Left cardiac atrium (tissue), 4 donors: ENCODE results near the gene CDH11. TPM values are rescaled to one million over a fixed set of nuclear protein-coding genes. Genes with fewer than 3 reads are reported as not detected.

ENCODE experiments used
- ATAC-seq, 2 donors: fragments of 200-7000 bp; cut with Tn5 transposase; one replicate each; pipeline ENCODE4 v1.9.1; 2020; ENCODE audit warnings: mild to moderate bottlenecking in 2 of 2, moderate library complexity in 2 of 2
- DNase-seq: peaks from one replicate; pipeline ENCODE4 v3.0.0-alpha.2; 2020
- intact Hi-C, 2 donors: fragments of 100-400 bp; cut with DNase I; formaldehyde crosslinking; loops; one replicate each; pipeline versions ENCODE4 v1.14.1 to v1.15.1; 2022 to 2023
- total RNA-seq, 2 donors: library from RNA; stranded (reverse); fragmentation: NEBNext Ultra II Directional; extraction: Animal tissue kit (Norgen Biotek cat#: 25700); gene quantifications; one replicate each; pipeline ENCODE4 v1.2.1, GENCODE V29; 2021
- donor health status: DM: no; HTN: yes; CAD: no.
- donor health status: DM: no; HTN: yes; CAD: no; lungs with severe emphysema.
- donor health status: DM: yes; HTN: yes; CAD: no.
- donor health status: Dilated cardiomyopathy.

The CDH11 gene
- total RNA-seq, 2 donors from 2014 or later: 12.8 to 48.7 TPM

DNA sequence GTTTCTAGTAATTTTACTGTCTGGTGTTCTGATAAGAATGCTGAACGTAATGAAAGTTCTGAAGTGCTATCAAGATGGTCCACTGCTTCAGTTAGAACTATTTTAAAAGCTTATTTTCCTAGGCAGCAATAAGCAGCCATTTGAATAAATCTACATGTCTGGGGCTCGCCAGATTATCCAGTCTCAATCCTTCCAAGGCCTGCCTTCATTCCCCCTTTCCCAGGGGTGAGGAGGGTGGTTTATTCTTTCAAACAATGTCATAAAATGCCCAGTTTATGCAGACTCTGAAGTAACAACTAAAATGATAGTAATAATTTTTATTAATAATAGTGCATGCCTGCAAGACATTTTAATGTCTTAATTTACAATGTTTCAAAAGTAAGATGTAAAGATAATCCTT is 2.4 kb downstream of the CDH11 start:
- intact Hi-C loops: loop anchor here in 1 of 2 donors (5.0 to 10.0 kb wide), 3 partner anchors 135 to 1655 kb away; no protein-coding TSS in a partner anchor
- ATAC-seq: no peak
- no peak for DNase-seq

DNA sequence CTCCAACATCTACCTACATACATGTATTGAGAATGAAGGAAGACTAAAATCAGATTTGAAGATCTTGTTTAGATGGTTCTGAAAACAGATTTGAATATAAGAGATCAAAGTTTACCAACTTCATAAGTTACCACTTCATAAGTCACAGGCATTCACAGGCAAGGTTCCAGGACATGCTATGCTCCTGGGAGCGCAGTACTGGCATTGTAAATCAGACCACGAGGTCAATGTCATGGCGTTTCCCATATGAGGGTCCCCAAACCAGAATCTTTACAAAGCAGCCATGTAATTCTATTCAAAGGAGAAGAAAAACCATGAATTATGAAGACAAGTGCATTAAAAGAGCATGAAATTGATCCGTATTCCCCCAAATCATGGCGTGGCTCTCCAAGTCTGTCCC is 3.0 kb downstream of the CDH11 start:
- DNase-seq (no peak), ATAC-seq (no peak)
- intact Hi-C loops: loop anchor here in 1 of 2 donors (5.0 to 10.0 kb wide), 3 partner anchors 134 to 1654 kb away; no protein-coding TSS in a partner anchor

GRCh38 chr16:65117811-65118448 is 3.9 kb downstream of the CDH11 start:
- ATAC-seq (peak; percentile 13 to 38), DNase-seq (peak; percentile 69)
- intact Hi-C loops: loop anchor here in 1 of 2 donors (5.0 to 10.0 kb wide), 3 partner anchors 133 to 1653 kb away; no protein-coding TSS in a partner anchor

- intact Hi-C loops: loop anchor here in 1 of 2 donors (5.0 to 10.0 kb wide), 3 partner anchors 132 to 1652 kb away; no protein-coding TSS in a partner anchor
- ATAC-seq (no peak), DNase-seq (no peak)
These were observed 4.9 kb downstream of the CDH11 start for GRCh38 chr16:65116818-65117430.

DNA sequence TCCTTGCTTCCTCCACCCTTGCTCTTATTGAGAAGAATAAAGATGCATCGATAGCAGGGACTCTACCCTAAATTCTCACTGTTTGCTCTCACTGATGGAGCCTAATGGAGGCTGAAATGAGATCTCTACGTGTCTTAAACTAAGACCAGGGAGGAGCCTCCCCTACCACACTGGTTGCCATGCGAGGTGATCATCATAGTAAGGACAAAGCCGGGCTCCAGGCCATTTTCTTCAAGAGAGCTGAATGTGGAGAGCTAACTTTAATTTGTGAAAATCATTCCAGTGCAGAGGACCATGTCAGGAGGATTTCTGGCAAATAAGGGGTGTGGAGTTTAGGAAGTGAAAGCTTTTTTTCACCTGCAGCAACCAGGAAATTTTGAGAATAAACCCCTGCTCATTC is 5.6 kb downstream of the CDH11 start:
- DNase-seq: no peak
- intact Hi-C loops: loop anchor here in 1 of 2 donors (5.0 to 10.0 kb wide), 3 partner anchors 131 to 1651 kb away; no protein-coding TSS in a partner anchor
- ATAC-seq: no peak

DNA sequence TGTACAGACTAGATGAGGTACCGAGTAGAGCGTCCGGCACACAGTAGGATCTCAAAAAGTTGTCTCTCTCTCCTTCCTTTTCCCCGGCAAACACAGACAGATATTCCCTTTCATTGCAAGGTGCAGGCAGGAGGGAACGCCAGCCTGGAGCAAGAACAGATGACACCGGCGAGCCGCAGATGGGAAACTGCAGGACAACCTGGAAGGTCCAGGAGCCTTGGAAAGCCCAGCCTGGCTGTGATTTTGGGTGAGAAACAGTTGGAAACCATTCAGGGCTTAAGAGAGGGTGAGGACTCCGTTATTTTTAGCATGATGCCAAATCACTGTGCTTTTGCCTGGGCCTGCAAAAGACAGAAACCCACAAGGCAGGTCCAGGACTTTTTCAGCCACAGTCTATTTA is 7.3 kb downstream of the CDH11 start:
- intact Hi-C loops: loop anchor here in 1 of 2 donors (10.0 kb wide), 2 partner anchors 130 to 1650 kb away; no protein-coding TSS in a partner anchor
- ATAC-seq (no peak), DNase-seq (no peak)

GRCh38 chr16:65113441-65113840 is 8.4 kb downstream of the CDH11 start:
- DNase-seq (no peak), ATAC-seq (no peak)
- intact Hi-C loops: loop anchor here in 1 of 2 donors (10.0 kb wide), 2 partner anchors 129 to 1649 kb away; no protein-coding TSS in a partner anchor

DNA sequence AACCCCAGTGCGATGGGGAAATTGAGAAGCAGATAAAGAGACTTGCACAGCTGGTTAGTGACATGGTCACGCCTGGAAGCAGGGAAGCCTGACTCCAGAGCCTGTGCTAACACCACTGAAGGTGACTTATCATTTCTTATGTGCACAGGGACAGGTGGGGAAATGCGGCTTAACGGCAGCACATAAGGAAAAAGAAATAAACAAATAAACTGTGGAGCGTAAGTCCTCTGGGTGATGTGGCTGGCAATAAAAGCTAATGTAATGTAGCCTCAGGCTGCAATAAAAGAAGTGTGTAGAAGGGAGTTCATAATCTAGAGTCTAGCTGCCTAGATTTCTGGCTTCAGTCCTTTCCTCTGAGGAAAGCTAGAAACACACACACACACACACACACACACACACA is 10.6 kb downstream of the CDH11 start:
- DNase-seq: no peak
- ATAC-seq: no peak
- intact Hi-C loops: loop anchor here in 1 of 2 donors (10.0 kb wide), 2 partner anchors 127 to 1647 kb away; no protein-coding TSS in a partner anchor

DNA sequence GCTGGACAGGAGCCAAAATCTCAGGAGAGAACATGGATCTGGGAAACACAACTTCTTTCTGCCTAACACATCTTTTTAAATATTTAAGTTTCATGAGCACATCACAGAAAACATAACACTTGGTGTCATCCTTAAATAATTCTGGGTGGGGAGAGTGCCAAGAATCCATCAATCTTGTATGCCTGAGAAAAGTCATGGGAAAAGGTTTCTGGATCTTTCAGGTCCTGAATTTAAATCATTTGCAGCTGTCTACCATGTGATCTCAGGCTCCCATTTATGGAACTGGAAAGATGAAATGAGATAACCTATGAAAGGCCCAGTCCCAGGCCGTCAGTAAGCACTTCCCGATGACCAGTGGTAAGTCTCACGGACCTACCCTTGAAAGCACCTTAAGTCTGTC is 15.1 kb downstream of the CDH11 start:
- intact Hi-C loops: no loop called here
- DNase-seq: no peak
- no peak for ATAC-seq

DNA sequence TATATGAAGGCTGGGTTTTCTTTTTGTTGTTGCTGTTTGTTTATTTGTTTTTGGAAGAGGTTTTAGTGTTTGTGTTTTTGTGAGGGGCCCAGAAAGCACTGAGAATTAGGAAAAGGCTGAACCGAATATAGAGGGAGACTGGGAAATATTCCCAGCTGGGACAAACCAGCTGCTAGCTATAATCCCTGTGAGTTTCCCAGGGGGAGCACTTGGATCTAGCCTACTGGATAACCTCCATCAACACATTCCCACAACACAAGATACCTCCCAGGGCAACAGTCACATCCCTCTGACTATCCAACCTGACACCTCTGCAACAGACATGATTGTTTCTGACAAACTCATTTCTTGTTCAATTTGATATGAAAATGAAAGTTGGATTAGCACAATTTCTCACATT is 16.7 kb downstream of the CDH11 start:
- DNase-seq (no peak), ATAC-seq (no peak)
- intact Hi-C loops: no loop called here

DNA sequence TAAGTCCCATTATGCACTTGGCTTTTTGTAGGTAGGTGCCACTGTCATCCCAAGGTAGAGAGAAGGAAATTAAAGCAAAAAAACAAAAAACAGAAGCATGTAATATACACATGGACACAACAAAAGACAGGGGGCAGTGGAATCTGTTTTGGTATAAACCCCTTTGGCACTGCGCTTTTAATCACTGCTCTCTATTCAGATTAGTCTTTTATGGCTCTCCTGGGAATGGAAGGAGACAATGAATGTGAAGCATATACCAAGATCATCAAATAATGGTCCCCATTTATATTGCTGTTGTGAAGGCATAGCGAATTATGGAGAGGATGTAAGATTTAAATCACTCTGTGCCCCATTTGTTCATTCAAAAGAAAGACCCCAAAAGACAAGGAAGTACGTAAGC is 17.4 kb downstream of the CDH11 start:
- DNase-seq (no peak), ATAC-seq (no peak)
- intact Hi-C loops: no loop called here

DNA sequence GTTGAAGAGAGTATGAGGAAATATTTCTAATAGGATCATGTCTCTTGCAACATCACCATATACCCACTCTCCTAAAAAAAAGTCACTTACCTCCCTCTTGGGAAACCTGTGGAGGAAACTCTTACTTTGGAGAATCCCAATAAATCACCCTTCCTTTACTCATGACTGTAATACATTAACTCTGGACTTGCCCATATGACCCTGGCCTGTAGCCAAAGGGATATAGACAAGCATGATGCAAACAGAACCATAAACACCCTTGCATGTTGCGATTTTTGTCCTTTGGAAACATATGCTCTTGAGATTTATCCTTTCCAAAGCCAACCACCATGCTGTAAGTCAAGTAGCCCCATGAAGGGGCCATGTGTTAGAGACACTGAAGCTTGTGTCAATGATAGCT is 19.5 kb downstream of the CDH11 start:
- no peak for DNase-seq
- intact Hi-C loops: no loop called here
- ATAC-seq: no peak

- intact Hi-C loops: no loop called here
- no peak for DNase-seq
- ATAC-seq: no peak
These were observed 20.9 kb downstream of the CDH11 start for GRCh38 chr16:65101009-65101408.

- DNase-seq: no peak
- no peak for ATAC-seq
- intact Hi-C loops: no loop called here
These were observed 22.3 kb downstream of the CDH11 start for GRCh38 chr16:65099607-65100006.

GRCh38 chr16:65098916-65099315 is 22.9 kb downstream of the CDH11 start:
- intact Hi-C loops: no loop called here
- no peak for DNase-seq
- ATAC-seq: no peak

- DNase-seq (no peak), ATAC-seq (no peak)
- intact Hi-C loops: no loop called here
These were observed 24.6 kb downstream of the CDH11 start for GRCh38 chr16:65097296-65097695.

- intact Hi-C loops: no loop called here
- DNase-seq (no peak), ATAC-seq (no peak)
These were observed 26.0 kb downstream of the CDH11 start for GRCh38 chr16:65095906-65096305.

- no peak for DNase-seq
- ATAC-seq: no peak
- intact Hi-C loops: no loop called here
These were observed 26.7 kb downstream of the CDH11 start for GRCh38 chr16:65095090-65095728.

DNA sequence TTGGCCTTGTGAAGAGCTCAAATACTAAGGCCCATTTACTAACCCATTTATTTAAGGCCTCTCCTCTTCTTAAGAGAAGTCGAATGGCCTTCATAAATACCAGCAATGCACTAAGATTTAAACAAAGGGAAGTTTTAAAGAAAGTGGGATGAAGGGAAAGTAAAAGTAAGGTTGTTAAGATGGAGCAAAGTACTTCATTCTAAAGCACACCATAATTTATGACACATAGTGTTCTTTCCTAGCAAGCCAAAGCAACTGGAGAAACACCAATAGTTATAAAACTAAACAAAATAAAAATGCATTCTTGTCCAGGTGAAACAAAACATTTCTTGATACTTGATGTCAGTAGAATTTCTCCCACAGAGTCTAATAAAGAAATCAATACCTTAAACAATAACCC is 27.9 kb downstream of the CDH11 start:
- intact Hi-C loops: no loop called here
- DNase-seq (no peak), ATAC-seq (no peak)
